C4-2B (cell line): ENCODE measurements around the gene ACSL4.

Source experiments
- ZFX ChIP-seq: fragments of 450-650 bp; IDR thresholded peaks from 2 replicates; pipeline ENCODE4 v1.6.1; 2017
- TF ChIP-seq, protein P1 (sequence below): fragments of 450-650 bp; conservative IDR thresholded peaks from 2 replicates; pipeline ENCODE4 v1.5.1; 2017; ENCODE audit warnings: mild to moderate bottlenecking

DNA sequence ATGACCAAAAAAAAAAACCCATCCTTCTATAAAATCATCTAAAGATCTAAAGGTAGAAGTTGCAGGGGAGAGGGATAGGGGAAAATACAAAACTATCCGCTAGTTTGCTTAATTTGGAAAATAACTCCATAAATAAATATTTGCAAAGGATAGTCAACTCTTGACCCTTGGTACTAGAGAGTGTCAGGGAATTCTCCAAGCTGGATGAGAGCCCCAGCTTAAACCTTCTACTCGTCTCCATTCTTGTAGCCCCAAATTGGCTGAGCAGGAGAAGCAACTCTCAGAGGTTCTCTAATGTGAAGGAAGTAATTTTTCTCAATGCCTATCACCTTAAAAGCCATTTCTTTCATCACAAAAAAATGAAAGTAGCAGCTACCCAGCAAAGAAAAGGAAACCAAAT is 35.2 kb downstream of the ACSL4 start:
- TF ChIP-seq, protein P1, sequence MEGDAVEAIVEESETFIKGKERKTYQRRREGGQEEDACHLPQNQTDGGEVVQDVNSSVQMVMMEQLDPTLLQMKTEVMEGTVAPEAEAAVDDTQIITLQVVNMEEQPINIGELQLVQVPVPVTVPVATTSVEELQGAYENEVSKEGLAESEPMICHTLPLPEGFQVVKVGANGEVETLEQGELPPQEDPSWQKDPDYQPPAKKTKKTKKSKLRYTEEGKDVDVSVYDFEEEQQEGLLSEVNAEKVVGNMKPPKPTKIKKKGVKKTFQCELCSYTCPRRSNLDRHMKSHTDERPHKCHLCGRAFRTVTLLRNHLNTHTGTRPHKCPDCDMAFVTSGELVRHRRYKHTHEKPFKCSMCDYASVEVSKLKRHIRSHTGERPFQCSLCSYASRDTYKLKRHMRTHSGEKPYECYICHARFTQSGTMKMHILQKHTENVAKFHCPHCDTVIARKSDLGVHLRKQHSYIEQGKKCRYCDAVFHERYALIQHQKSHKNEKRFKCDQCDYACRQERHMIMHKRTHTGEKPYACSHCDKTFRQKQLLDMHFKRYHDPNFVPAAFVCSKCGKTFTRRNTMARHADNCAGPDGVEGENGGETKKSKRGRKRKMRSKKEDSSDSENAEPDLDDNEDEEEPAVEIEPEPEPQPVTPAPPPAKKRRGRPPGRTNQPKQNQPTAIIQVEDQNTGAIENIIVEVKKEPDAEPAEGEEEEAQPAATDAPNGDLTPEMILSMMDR: no peak
- TF ChIP-seq ZFX: no peak
